ENCODE measurements around the gene VASN.
"Not testable (repeated sequence)": the region's sequence is repeated elsewhere in the genome, so short reads cannot be mapped to it uniquely, and the experiment has no call there.

Gene VASN

GRCh38 chr16:4384509-4384942 is 12.9 kb downstream of the VASN start:
- no peak for DNase-seq (ENCODE audit: low read depth, low spot score)

GRCh38 chr16:4385066-4385788 is 13.6 kb downstream of the VASN start:
- no peak for DNase-seq (ENCODE audit: low read depth, low spot score)

DNA sequence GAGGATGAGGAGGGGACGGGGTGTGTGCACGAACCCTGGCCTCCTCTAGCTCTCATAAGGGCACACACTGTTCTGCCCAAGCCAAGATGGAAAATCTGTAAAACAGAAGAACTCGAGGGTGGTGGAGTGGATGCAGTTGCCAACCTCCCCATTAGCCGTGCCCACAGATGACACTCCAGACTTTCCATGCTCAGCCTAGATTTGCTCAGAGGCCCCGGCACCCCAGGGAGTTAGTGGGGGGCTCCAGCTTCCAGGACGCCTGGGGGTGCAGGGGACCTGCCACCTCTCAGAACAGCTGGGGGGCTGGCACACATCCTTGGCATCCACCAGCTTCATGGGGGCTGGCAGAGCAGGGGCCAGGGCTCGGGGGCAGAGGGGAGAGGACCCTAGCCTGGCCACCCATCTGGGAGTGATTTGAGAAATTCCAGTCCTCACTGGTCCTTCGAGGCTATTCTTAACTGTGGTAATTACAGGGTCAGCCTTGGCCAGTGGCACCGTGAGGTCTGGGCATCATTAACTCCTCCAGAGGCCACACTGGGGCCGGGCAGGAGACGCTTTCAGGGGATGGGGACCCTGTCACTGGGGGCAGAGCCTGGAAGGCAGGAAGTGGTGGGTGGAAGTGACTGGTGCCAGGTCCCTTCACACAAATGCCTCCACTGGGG is 14.3 kb downstream of the VASN start:
- no peak for DNase-seq (ENCODE audit: low read depth, low spot score)

GRCh38 chr16:4386451-4386805 is 14.8 kb downstream of the VASN start:
- DNase-seq (ENCODE audit: low read depth, low spot score) = no peak

- no peak for DNase-seq (ENCODE audit: low read depth, low spot score)
Measured at GRCh38 chr16:4386951-4387565, 15.4 kb downstream of the VASN start.

- DNase-seq (ENCODE audit: low read depth, low spot score) = no peak
Measured at GRCh38 chr16:4387781-4388180, 16.1 kb downstream of the VASN start.

DNA sequence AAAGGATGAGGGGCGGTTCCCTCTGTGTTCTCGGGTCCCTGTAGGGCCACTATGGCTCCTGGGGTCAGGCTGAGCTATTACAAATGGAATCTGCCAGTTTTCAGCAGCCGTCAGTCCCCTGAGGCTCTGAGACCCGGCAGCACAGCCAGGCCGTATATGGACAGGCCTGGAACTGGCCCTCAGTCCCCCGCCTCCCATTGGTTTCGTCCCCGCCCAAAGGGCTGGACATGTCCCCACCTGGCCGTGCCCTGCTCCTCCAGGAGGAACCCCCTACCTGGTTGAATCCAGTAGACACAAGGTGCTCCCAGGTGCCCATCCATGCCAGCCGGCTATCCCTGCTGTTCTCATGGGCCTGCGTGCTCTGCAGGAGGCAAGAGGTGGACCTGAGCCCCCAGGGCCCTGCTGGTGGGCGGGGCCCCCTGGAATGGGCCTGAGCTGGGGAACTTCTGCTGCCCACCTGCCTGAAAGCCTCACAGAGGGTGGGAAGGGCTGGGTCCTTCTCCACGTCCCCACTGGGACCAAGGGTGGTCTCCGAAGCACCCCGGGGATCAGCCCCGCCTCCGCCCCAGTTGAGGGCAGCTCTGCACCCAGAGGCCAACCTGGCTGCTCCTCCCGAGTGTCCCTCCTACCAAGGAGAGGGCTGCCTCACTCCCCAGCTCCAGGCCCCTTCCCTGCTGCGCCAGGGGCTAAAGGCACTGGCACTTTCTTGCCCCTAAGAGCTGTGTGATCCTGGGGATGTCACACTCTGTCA is 16.8 kb downstream of the VASN start:
- DNase-seq (ENCODE audit: low read depth, low spot score) = no peak

GRCh38 chr16:4389051-4389955 is 17.7 kb downstream of the VASN start:
- DNase-seq (ENCODE audit: low read depth, low spot score) = no peak

GRCh38 chr16:4390266-4391260 is 18.9 kb downstream of the VASN start:
- no peak for DNase-seq (ENCODE audit: low read depth, low spot score)

DNA sequence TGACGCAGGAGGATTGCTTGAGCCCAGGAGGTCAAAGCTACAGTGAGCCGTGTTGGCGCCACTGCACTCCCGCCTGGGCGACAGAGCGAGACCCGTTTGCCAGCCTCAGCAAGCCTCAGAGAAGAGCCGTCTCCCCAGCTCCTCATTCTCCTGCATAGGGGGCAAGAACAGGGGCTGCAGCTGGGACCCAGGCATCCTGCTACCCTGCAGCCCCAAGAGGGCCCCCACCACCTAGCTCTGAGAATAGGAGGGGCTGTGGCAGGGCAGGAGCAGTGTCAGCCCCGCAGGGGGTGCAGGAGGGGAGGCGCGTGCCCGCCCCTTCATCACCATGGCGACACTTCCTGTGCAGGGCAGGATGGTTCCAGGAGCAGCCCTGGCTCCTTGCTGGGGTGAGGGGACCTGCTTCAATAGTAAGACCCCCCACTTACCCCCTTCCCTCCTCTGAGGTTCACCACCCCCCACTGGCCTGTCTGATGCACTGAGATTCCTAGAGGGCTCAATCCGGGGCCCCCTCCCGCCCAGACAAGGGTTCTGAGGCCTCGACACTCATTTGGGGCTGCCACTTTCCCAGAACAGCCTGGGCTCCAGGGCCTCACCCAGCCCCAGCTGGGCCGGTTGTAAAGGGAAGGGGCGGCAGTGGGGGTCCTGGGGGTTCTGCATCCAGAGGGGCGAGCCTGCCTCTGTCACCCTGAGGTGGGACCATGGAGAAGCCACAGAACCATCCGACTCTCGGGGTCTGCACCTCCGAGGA is 20.2 kb downstream of the VASN start:
- no peak for DNase-seq (ENCODE audit: low read depth, low spot score)

DNA sequence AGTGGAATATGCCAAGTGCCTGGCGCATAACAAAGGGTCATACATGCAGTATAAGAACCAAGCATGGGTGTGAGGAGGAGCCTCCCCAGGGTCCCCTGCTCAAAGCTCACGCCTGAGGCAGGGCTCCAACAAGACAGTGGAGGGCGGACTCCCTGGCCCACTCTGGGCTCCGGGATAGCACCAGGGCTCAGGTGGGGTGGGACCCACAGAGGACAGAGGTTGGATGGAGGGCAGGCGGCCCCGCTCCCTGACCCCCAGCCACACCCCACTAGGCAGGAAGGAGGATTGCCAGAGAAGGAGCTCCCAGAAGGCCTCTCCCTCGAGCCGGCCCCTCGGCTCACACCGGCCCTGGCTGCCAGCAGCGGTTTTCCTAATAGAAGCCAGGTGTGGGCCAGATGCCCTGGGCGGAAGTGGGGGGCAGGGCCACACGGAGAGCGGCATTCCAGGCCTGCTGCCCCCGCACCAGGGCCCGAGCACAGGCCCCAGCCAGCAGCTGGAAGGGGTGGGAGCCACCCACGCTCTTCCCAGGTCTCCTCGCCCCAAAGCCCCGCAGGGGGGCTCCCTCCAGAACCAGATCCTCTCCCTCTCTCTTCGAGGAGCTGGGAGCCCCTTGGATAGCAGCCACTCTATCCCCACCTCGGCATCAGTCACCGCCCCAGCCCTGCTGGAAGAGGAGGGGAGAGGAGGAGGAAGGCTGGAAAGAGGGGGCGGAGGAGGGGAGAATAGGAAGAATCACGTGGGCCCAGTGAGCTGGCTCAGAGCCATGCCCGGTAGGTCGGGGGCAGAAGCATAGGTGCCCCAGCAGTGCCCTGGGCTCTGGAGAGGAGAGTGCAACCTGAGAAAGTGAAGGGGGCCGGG is 21.0 kb downstream of the VASN start:
- no peak for DNase-seq (ENCODE audit: low read depth, low spot score)

- no peak for DNase-seq (ENCODE audit: low read depth, low spot score)
Measured at GRCh38 chr16:4393240-4393600, 21.6 kb downstream of the VASN start.

GRCh38 chr16:4393850-4394249 is 22.2 kb downstream of the VASN start:
- DNase-seq (ENCODE audit: low read depth, low spot score) = not testable (repeated sequence)

GRCh38 chr16:4395055-4395726 is 23.5 kb downstream of the VASN start:
- DNase-seq (ENCODE audit: low read depth, low spot score) = no peak

DNA sequence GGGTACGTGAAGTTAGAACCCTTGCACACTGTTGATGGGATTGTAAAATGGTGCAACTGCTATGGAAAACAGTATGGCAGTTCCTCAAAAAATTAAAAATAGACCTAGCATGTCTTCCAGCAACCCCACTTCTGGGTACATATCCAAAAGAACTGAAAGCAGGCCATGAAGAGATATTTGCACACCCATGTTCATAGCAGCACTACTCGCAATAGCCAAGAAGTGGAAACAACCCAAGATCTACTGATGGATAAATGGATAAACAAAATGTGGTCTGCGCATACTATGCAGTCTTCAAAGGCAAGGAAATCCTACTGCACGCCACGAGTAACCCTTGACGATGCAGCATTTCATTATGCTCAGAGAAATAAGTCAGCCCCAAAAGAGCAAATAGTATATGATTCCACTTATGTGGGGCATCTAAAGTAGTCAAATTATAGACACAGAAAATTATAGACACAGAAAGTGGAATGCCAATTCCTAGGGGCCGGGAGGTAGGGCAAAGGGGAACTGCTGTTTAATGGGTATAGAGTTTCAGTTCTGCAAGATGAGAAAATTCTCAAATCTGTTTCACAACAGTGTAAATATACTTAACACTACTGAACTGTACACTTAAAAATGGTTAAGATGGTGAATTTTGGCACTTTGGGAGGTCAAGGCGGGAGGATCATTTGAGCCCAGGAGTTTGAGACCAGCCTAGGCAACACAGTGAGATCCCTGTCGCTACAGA is 27.5 kb downstream of the VASN start:
- DNase-seq (ENCODE audit: low read depth, low spot score) = no peak

DNA sequence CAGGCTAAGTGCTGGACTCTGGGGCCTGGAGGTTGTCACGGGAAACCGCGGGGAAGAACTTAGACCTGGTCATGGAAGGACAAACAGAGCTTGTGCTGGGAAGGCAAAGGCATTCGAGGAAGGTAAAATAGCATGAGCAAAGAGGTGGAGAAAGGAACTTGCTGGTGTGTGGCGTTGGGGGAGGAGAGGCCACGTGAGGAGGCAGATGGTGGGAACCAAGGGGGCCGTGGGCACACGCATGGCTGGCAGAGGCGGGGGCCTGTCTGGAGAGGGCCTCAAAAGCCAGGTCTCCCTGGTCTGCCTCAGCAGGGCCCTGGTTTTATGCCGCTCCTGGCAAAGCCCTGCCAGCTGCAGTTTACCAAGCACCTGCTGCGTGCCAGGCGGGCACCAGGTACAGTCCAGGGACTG is 29.4 kb downstream of the VASN start:
- DNase-seq (ENCODE audit: low read depth, low spot score) = no peak

- no peak for DNase-seq (ENCODE audit: low read depth, low spot score)
Measured at GRCh38 chr16:4401510-4401909, 29.9 kb downstream of the VASN start.

All from activated naive CD8-positive, alpha-beta T cell treated with anti-CD3 and anti-CD28 coated beads, Interleukin-2, amount 50 U/mL, for 16 hours (primary cell).